B cell (primary cell): Measurements from ENCODE around the gene SLC2A14. TPM values are rescaled to one million over a fixed set of nuclear protein-coding genes. Genes with fewer than 3 reads are reported as not detected.
"Not testable (repeated sequence)": the region's sequence is repeated elsewhere in the genome, so short reads cannot be mapped to it uniquely, and the experiment has no call there.

ENCODE experiments used
- ATAC-seq: fragments of 200-7000 bp; cut with Tn5 transposase; one replicate; pipeline ENCODE4 v1.10.0; 2021; ENCODE audit warnings: low read depth, mild to moderate bottlenecking, moderate number of reproducible peaks, moderate library complexity
- CTCF ChIA-PET: fragments of 350-600 bp; sonication (Branson Sonifier 250); formaldehyde crosslinking; loops from one replicate; lab custom pipeline; 2021; ENCODE audit warnings: antibody characterized with exemption, inconsistent platforms; lab: Charles Lee
- POLR2A ChIA-PET: fragments of 350-600 bp; sonication (Branson Sonifier 250); formaldehyde crosslinking; loops from one replicate; lab custom pipeline; 2021; ENCODE audit warnings: antibody characterized with exemption; lab: Charles Lee
- DNase-seq: peaks from one replicate; pipeline ENCODE4 v3.0.0; 2013
- H2AFZ ChIP-seq: 2 replicates; pipeline ENCODE4 v1.6.1; 2012; ENCODE audit warnings: mild to moderate bottlenecking, low read depth, low read length; ENCODE audit not compliant: insufficient read depth, poor library complexity, severe bottlenecking
- H3K27ac ChIP-seq, 2 donors: 1 replicate in 1 of 2; 2 replicates in 1 of 2; pipeline ENCODE4 v1.5.1; 2012 to 2013; ENCODE audit warnings: low read length in 2 of 2, mild to moderate bottlenecking in 2 of 2, moderate library complexity in 1 of 2
- H3K27me3 ChIP-seq, 4 experiments: fragments of 200-600 bp in 1 of 4; sonication (generic) in 1 of 4; replicated peaks in 1 of 4; 1 replicate in 2 of 4; 2 replicates in 2 of 4; pipeline versions ENCODE4 v1.6.1 to v1.7.0; 2013 to 2016; ENCODE audit warnings: low read length in 3 of 4, mild to moderate bottlenecking in 2 of 4, mixed read lengths in 1 of 4, moderate library complexity in 1 of 4; ENCODE audit not compliant: insufficient read depth in 4 of 4, control insufficient read depth in 3 of 4; ENCODE audit errors: control extremely low read depth in 1 of 4
- H3K36me3 ChIP-seq, 2 experiments: replicated peaks in 1 of 2; 1 replicate in 1 of 2; 2 replicates in 1 of 2; pipeline versions ENCODE4 v1.6.1 to v1.7.1; 2013; ENCODE audit warnings: low read length in 1 of 2; ENCODE audit not compliant: insufficient read depth in 2 of 2, control insufficient read depth in 1 of 2; ENCODE audit errors: control extremely low read depth in 1 of 2, extremely low read depth in 1 of 2
- H3K4me1 ChIP-seq, 2 donors: fragments of 200-600 bp in 1 of 2; sonication (generic) in 1 of 2; 1 replicate in 1 of 2; 2 replicates in 1 of 2; pipeline versions ENCODE4 v1.5.1 to v1.6.1; 2013 to 2017; ENCODE audit warnings: low read length in 2 of 2; ENCODE audit not compliant: control insufficient read depth in 2 of 2, insufficient read depth in 2 of 2
- H3K4me2 ChIP-seq: replicated peaks from 2 replicates; pipeline ENCODE3; 2012; ENCODE audit warnings: mild to moderate bottlenecking, low read depth, low read length; ENCODE audit not compliant: poor library complexity, severe bottlenecking
- H3K4me3 ChIP-seq, 5 experiments: fragments of 200-600 bp in 1 of 5; sonication (generic) in 1 of 5; 1 replicate in 3 of 5; 2 replicates in 2 of 5; pipeline versions ENCODE4 v1.5.1 to v1.7.0; 2011 to 2016; ENCODE audit warnings: low read length in 4 of 5, mild to moderate bottlenecking in 4 of 5, low read depth in 2 of 5, control low read depth in 1 of 5, moderate library complexity in 1 of 5; ENCODE audit not compliant: insufficient read depth in 1 of 5; ENCODE audit errors: control extremely low read depth in 1 of 5, extremely low read depth in 1 of 5
- H3K79me2 ChIP-seq: fragments of 200-600 bp; sonication (generic); one replicate; pipeline ENCODE4 v1.6.0; 2016; ENCODE audit warnings: low read length; ENCODE audit not compliant: control insufficient read depth, insufficient read depth
- H3K9ac ChIP-seq: fragments of 200-600 bp; sonication (generic); 2 replicates; pipeline ENCODE4 v1.6.1; 2017; ENCODE audit warnings: mild to moderate bottlenecking, low read length, moderate library complexity
- H3K9me3 ChIP-seq, 3 donors: one replicate each; pipeline versions ENCODE4 v1.6.1 to v1.7.1; 2013; ENCODE audit warnings: low read length in 2 of 3; ENCODE audit not compliant: control insufficient read depth in 2 of 3, insufficient read depth in 1 of 3; ENCODE audit errors: control extremely low read depth in 1 of 3
- H4K20me1 ChIP-seq: 2 replicates; pipeline ENCODE4 v1.6.0; 2012; ENCODE audit warnings: mild to moderate bottlenecking, low read length; ENCODE audit not compliant: insufficient read depth, control insufficient read depth, poor library complexity, severe bottlenecking
- H3K27ac Mint-ChIP-seq: one replicate; pipeline ENCODE4 v1.8.0; 2021; ENCODE audit warnings: mixed read lengths
- H3K27me3 Mint-ChIP-seq: one replicate; pipeline ENCODE4 v1.8.0; 2021; ENCODE audit warnings: mixed read lengths
- H3K4me1 Mint-ChIP-seq: one replicate; pipeline ENCODE4 v1.8.0; 2021; ENCODE audit warnings: mixed read lengths
- H3K4me3 Mint-ChIP-seq: one replicate; pipeline ENCODE4 v1.8.0; 2021; ENCODE audit warnings: mixed read lengths
- H3K9me3 Mint-ChIP-seq: one replicate; pipeline ENCODE4 v1.8.0; 2022; ENCODE audit warnings: mixed read lengths; ENCODE audit not compliant: insufficient read depth
- EZH2 ChIP-seq: IDR thresholded peaks from 2 replicates; pipeline ENCODE4 v1.6.1; 2012; ENCODE audit warnings: borderline replicate concordance, low read depth, mild to moderate bottlenecking, moderate library complexity, low read length; ENCODE audit not compliant: insufficient read depth, poor library complexity, severe bottlenecking
- WGBS: methylation state at CpG from one replicate; pipeline ENCODE4 v1.1.5; 2013; ENCODE audit warnings: missing lambda C conversion rate; ENCODE audit not compliant: insufficient coverage; 5-methylcytosine and 5-hydroxymethylcytosine counted together
- intact Hi-C: fragments of 100-400 bp; cut with micrococcal nuclease; formaldehyde crosslinking; loops from one replicate; pipeline ENCODE4 v1.10.0; 2022
- polyA plus RNA-seq: library from polyadenylated mRNA; depleted of rRNA; stranded (reverse); fragments of >200 nt; gene quantifications from 2 replicates; pipeline ENCODE4 v1.2.3, GENCODE V29; 2012
- total RNA-seq, 2 donors: library from RNA; stranded (reverse); fragments of 120-200 nt in 1 of 2; gene quantifications; 1 replicate in 1 of 2; 2 replicates in 1 of 2; pipeline versions ENCODE4 v1.2.3 to v1.2.4, GENCODE V29; 2013 to 2022
- TF ChIP-seq, protein P1 (sequence below): fragments of 200-600 bp; IDR thresholded peaks from one replicate; pipeline ENCODE4 v1.8.0; 2022; ENCODE audit warnings: antibody characterized with exemption, mild to moderate bottlenecking

Gene SLC2A14
- total and polyA plus RNA-seq, 2 donors (not counting 1 experiment from before 2014, with no cell fraction given) = 2.5 to 4.7 TPM

- ATAC-seq (no peak), DNase-seq (no peak)
- Histone ChIP-seq H3K27me3 (no peaks in the 10 kb centered on the region), H3K9ac (no peak overlapping the region), H3K36me3 (no peaks in the 10 kb centered on the region), H3K4me3 (no peak overlapping the region), H3K4me2 (no peak overlapping the region), H3K79me2 (no peaks in the 10 kb centered on the region), H4K20me1 (no peaks in the 10 kb centered on the region), H3K9me3 (no peaks in the 10 kb centered on the region), H3K4me1 (no peaks in the 10 kb centered on the region), H3K27ac (no peak overlapping the region), H2AFZ (no peak overlapping the region)
- Mint-ChIP-seq H3K27ac (no peak overlapping the region), H3K4me1 (no peaks in the 10 kb centered on the region), H3K4me3 (no peak overlapping the region), H3K9me3 (no peaks in the 10 kb centered on the region), H3K27me3 (peaks cover 9% of the 10 kb centered on the region)
- ChIA-PET POLR2A (no interaction called here), CTCF (interaction anchor here (0.7 kb wide), 1 partner anchor 20 kb away, joined by 3 read pairs; no protein-coding TSS in a partner anchor)
- no CpG with 5 or more reads among the region's 2 CpGs for WGBS
- no peak for TF ChIP-seq EZH2
- TF ChIP-seq, protein P1, sequence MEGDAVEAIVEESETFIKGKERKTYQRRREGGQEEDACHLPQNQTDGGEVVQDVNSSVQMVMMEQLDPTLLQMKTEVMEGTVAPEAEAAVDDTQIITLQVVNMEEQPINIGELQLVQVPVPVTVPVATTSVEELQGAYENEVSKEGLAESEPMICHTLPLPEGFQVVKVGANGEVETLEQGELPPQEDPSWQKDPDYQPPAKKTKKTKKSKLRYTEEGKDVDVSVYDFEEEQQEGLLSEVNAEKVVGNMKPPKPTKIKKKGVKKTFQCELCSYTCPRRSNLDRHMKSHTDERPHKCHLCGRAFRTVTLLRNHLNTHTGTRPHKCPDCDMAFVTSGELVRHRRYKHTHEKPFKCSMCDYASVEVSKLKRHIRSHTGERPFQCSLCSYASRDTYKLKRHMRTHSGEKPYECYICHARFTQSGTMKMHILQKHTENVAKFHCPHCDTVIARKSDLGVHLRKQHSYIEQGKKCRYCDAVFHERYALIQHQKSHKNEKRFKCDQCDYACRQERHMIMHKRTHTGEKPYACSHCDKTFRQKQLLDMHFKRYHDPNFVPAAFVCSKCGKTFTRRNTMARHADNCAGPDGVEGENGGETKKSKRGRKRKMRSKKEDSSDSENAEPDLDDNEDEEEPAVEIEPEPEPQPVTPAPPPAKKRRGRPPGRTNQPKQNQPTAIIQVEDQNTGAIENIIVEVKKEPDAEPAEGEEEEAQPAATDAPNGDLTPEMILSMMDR = no peak
- intact Hi-C loops = no loop called here
Measured at GRCh38 chr12:7784701-7785100, 88.0 kb downstream of the SLC2A14 start.

DNA sequence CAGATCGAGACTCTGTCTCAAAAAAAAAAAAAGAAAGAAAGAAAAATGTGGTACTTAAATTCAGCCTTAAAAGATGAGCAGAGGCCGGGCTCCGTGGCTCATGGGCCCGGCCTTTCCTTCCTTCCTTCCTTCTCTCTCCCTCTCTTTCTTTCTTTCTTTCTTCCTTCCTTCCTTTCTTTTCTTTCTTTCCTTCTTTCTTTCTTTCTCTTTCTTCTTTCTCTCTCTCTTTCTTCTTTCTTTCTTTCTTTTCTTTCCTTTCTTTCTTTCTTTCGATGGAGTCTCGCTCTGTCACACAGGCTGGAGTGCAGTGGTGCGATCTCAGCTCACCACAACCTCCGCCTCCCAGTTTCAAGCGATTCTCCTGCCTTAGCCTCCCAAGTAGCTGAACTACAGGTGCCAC lies 89.3 kb downstream of the SLC2A14 start:
- H3K9ac ChIP-seq, CTCF ChIA-PET, H4K20me1 ChIP-seq, H3K4me1 Mint-ChIP-seq, H3K36me3 ChIP-seq, DNase-seq, H3K4me3 ChIP-seq, H3K4me2 ChIP-seq, H3K27me3 Mint-ChIP-seq, H3K79me2 ChIP-seq, H3K9me3 Mint-ChIP-seq, intact Hi-C loops, ATAC-seq, H3K27ac Mint-ChIP-seq, H3K4me3 Mint-ChIP-seq, POLR2A ChIA-PET, H2AFZ ChIP-seq, H3K9me3 ChIP-seq, H3K27me3 ChIP-seq, H3K27ac ChIP-seq, H3K4me1 ChIP-seq: not testable (repeated sequence)
- WGBS = 87% methylated on average over 3 of the region's 9 CpGs
